HL-60 (cell line): ENCODE results near the gene KCNQ1.

Experiments used
- GABPA ChIP-seq: IDR thresholded peaks from 2 replicates; pipeline ENCODE4 v1.6.1; 2012; ENCODE audit warnings: low read depth
- POLR2AphosphoS5 ChIP-seq: IDR thresholded peaks from 2 replicates; pipeline ENCODE4 v1.6.1; 2012; ENCODE audit warnings: low read depth
- SPI1 ChIP-seq: IDR thresholded peaks from 2 replicates; pipeline ENCODE4 v1.6.1; 2012; ENCODE audit warnings: low read depth, mild to moderate bottlenecking, borderline replicate concordance
- TF ChIP-seq, protein P1 (sequence below): IDR thresholded peaks from one replicate; pipeline ENCODE4 v1.5.1; 2011; ENCODE audit warnings: low read length, control low read depth, inconsistent platforms; ENCODE audit not compliant: insufficient read depth
- TF ChIP-seq, protein P2 (sequence below): IDR thresholded peaks from 2 replicates; pipeline ENCODE4 v1.6.1; 2012; ENCODE audit warnings: low read depth; ENCODE audit not compliant: insufficient replicate concordance

- TF ChIP-seq, protein P1, sequence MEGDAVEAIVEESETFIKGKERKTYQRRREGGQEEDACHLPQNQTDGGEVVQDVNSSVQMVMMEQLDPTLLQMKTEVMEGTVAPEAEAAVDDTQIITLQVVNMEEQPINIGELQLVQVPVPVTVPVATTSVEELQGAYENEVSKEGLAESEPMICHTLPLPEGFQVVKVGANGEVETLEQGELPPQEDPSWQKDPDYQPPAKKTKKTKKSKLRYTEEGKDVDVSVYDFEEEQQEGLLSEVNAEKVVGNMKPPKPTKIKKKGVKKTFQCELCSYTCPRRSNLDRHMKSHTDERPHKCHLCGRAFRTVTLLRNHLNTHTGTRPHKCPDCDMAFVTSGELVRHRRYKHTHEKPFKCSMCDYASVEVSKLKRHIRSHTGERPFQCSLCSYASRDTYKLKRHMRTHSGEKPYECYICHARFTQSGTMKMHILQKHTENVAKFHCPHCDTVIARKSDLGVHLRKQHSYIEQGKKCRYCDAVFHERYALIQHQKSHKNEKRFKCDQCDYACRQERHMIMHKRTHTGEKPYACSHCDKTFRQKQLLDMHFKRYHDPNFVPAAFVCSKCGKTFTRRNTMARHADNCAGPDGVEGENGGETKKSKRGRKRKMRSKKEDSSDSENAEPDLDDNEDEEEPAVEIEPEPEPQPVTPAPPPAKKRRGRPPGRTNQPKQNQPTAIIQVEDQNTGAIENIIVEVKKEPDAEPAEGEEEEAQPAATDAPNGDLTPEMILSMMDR: no peak
- no peak for TF ChIP-seq POLR2AphosphoS5
- TF ChIP-seq GABPA: no peak
- TF ChIP-seq, protein P2, sequence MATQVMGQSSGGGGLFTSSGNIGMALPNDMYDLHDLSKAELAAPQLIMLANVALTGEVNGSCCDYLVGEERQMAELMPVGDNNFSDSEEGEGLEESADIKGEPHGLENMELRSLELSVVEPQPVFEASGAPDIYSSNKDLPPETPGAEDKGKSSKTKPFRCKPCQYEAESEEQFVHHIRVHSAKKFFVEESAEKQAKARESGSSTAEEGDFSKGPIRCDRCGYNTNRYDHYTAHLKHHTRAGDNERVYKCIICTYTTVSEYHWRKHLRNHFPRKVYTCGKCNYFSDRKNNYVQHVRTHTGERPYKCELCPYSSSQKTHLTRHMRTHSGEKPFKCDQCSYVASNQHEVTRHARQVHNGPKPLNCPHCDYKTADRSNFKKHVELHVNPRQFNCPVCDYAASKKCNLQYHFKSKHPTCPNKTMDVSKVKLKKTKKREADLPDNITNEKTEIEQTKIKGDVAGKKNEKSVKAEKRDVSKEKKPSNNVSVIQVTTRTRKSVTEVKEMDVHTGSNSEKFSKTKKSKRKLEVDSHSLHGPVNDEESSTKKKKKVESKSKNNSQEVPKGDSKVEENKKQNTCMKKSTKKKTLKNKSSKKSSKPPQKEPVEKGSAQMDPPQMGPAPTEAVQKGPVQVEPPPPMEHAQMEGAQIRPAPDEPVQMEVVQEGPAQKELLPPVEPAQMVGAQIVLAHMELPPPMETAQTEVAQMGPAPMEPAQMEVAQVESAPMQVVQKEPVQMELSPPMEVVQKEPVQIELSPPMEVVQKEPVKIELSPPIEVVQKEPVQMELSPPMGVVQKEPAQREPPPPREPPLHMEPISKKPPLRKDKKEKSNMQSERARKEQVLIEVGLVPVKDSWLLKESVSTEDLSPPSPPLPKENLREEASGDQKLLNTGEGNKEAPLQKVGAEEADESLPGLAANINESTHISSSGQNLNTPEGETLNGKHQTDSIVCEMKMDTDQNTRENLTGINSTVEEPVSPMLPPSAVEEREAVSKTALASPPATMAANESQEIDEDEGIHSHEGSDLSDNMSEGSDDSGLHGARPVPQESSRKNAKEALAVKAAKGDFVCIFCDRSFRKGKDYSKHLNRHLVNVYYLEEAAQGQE: no peak
- TF ChIP-seq SPI1: no peak
Measured at GRCh38 chr11:2834503-2835273, 389.9 kb downstream of the KCNQ1 start.
